ENCODE measurements around the gene TNFRSF25. TPM values are rescaled to one million over a fixed set of nuclear protein-coding genes. Genes with fewer than 3 reads are reported as not detected.

Gene TNFRSF25
- total and polyA plus RNA-seq, 4 donors: 4.9 to 19.8 (median 11.7) TPM

DNA sequence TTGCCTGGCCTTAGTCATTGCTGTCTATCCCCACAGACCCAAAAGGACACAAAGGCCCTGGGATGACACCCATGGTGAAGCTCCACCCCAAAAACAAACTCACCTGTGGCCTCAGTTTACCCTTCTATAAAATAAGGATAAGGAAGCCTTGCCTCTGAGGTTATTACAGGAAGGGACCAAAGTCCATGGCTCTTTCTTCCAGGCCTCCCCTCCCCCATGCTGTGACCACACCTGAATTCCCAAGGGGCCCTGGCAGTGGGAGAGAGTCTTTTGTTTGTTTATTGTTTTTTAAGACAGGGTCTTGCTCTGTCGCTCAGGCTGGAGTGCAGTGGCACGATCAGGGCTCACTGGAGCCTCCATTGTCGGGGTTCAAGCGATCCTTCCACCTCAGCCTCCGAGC is 10.5 kb upstream of the TNFRSF25 start:
- no peak overlapping the region for H3K9ac ChIP-seq (ENCODE audit: insufficient read depth in 1 of 2, low read length in 2 of 2)
- WGBS, 2 donors: 91 to 100% methylated on average over 5 of the region's 5 CpGs
- H3K27ac ChIP-seq (ENCODE audit: low read depth in 1 of 2, low read length in 1 of 2): no peak overlapping the region
- no peak overlapping the region for H3K4me3 ChIP-seq
- no peaks in the 10 kb centered on the region for H3K9me3 ChIP-seq (ENCODE audit: control insufficient read depth in 4 of 4, insufficient read depth in 3 of 4, low read length in 3 of 4)
- ATAC-seq (ENCODE audit: insufficient read depth, low FRiP score) (no peak), DNase-seq (no peak)
- H3K4me1 ChIP-seq (ENCODE audit: control insufficient read depth in 5 of 5, insufficient read depth in 5 of 5, low read length in 5 of 5): peaks cover 0 to 2% (median 0%) of the 10 kb centered on the region in 5 donors
- peaks cover 0 to 8% (median 4%) of the 10 kb centered on the region in 4 donors for H3K36me3 ChIP-seq (ENCODE audit: control insufficient read depth in 4 of 4, insufficient read depth in 4 of 4, low read length in 4 of 4)
- TF ChIP-seq, protein P1, sequence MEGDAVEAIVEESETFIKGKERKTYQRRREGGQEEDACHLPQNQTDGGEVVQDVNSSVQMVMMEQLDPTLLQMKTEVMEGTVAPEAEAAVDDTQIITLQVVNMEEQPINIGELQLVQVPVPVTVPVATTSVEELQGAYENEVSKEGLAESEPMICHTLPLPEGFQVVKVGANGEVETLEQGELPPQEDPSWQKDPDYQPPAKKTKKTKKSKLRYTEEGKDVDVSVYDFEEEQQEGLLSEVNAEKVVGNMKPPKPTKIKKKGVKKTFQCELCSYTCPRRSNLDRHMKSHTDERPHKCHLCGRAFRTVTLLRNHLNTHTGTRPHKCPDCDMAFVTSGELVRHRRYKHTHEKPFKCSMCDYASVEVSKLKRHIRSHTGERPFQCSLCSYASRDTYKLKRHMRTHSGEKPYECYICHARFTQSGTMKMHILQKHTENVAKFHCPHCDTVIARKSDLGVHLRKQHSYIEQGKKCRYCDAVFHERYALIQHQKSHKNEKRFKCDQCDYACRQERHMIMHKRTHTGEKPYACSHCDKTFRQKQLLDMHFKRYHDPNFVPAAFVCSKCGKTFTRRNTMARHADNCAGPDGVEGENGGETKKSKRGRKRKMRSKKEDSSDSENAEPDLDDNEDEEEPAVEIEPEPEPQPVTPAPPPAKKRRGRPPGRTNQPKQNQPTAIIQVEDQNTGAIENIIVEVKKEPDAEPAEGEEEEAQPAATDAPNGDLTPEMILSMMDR (IDR thresholded peaks at IDR 0.05; ENCODE audit: control extremely low read depth, extremely low read depth): no peak
- H3K27me3 ChIP-seq (ENCODE audit: control insufficient read depth in 3 of 3, insufficient read depth in 3 of 3, low read length in 2 of 3): no peaks in the 10 kb centered on the region

DNA sequence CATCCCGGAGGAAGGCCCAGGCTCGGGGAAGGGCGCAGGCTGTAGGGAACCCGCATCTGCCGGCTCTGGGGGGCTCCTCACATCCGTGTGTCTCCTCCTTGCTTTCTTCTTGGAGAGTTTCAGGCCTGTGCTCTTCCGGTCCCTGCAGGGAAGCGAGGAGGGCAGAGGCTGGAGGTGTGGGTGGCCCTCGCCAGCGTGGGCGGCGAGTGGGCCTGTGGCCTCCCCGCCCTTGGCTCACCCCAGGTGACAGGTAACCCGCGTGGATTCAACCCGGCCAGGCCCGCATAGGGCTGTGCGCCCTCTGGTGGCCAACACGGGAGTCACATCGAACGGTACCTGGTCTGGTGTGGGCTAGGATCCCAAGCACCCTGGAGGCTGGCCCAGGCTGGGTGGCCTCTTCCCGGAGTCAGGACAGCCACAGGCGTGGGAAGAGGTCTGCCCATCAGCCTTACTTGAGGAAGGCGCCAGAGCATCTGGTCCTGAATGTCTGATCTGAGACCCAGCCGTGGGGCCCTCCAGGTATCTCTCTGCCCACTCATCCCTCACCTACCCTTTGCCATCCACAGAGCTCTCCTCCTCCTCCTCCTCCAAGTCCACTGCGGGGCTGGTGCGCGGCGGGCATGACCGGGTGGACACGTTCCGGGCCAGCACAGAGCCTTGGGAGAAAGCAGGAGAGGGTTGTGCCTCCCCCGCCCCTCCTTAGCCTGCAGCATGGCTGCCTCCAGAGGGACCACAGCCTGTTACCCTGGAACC is 9.6 kb upstream of the TNFRSF25 start:
- H3K4me3 ChIP-seq: no peak overlapping the region
- ATAC-seq (ENCODE audit: insufficient read depth, low FRiP score) (peak; percentile 70), DNase-seq (peak in 1 of 3 donors; percentile 35)
- no peaks in the 10 kb centered on the region for H3K27me3 ChIP-seq (ENCODE audit: control insufficient read depth in 3 of 3, insufficient read depth in 3 of 3, low read length in 2 of 3)
- peaks cover 0 to 8% (median 4%) of the 10 kb centered on the region in 4 donors for H3K36me3 ChIP-seq (ENCODE audit: control insufficient read depth in 4 of 4, insufficient read depth in 4 of 4, low read length in 4 of 4)
- TF ChIP-seq, protein P1 (IDR thresholded peaks at IDR 0.05; ENCODE audit: control extremely low read depth, extremely low read depth): peak; percentile 46
- peaks cover 0 to 2% (median 0%) of the 10 kb centered on the region in 4 donors for H3K9me3 ChIP-seq (ENCODE audit: control insufficient read depth in 4 of 4, insufficient read depth in 3 of 4, low read length in 3 of 4)
- peaks cover 0 to 4% (median 0%) of the 10 kb centered on the region in 5 donors for H3K4me1 ChIP-seq (ENCODE audit: control insufficient read depth in 5 of 5, insufficient read depth in 5 of 5, low read length in 5 of 5)
- no peak overlapping the region for H3K27ac ChIP-seq (ENCODE audit: low read depth in 1 of 2, low read length in 1 of 2)
- no peak overlapping the region for H3K9ac ChIP-seq (ENCODE audit: insufficient read depth in 1 of 2, low read length in 2 of 2)
- WGBS, 2 donors: 40 to 42% methylated on average over 31 to 33 of the region's 33 CpGs

DNA sequence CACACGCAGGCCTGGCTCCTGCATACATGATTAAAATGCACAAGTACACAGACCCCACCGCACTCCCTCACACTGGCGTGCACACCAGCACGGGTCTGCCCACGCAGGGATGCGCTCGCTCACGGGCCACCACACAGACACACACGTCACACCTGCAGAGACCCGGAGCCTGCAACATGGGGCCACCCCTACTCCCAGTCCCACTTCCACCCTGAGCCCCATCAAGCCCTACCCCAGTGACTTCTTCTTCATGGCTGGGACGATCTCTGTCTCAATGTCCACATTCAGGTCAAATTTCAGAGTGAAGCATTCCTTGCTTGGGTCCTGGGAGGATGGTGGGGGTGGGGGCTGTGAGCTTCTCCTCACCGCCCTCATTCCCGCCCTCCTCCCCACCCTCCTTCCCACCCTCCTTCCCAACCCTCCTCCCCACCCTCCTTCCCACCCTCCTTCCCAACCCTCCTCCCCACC is 8.9 kb upstream of the TNFRSF25 start:
- TF ChIP-seq, protein P1 (IDR thresholded peaks at IDR 0.05; ENCODE audit: control extremely low read depth, extremely low read depth): no peak
- no peak overlapping the region for H3K27ac ChIP-seq (ENCODE audit: low read depth in 1 of 2, low read length in 1 of 2)
- ATAC-seq (ENCODE audit: insufficient read depth, low FRiP score): no peak
- no peak overlapping the region for H3K4me3 ChIP-seq
- H3K9me3 ChIP-seq (ENCODE audit: control insufficient read depth in 4 of 4, insufficient read depth in 3 of 4, low read length in 3 of 4): peaks cover 0 to 2% (median 0%) of the 10 kb centered on the region in 4 donors
- H3K36me3 ChIP-seq (ENCODE audit: control insufficient read depth in 4 of 4, insufficient read depth in 4 of 4, low read length in 4 of 4): peaks cover 0 to 12% (median 6%) of the 10 kb centered on the region in 4 donors
- no peak overlapping the region for H3K9ac ChIP-seq (ENCODE audit: insufficient read depth in 1 of 2, low read length in 2 of 2)
- DNase-seq: no peak
- WGBS, 2 donors: 91 to 94% methylated on average over 13 of the region's 13 CpGs
- H3K4me1 ChIP-seq (ENCODE audit: control insufficient read depth in 5 of 5, insufficient read depth in 5 of 5, low read length in 5 of 5): peaks cover 0 to 4% (median 0%) of the 10 kb centered on the region in 5 donors
- no peaks in the 10 kb centered on the region for H3K27me3 ChIP-seq (ENCODE audit: control insufficient read depth in 3 of 3, insufficient read depth in 3 of 3, low read length in 2 of 3)
